HEK293 (cell line): ENCODE measurements around the gene ASB8.

Experiments
- CTCF ChIP-seq: fragments of 450-650 bp; formaldehyde crosslinking; IDR thresholded peaks from 2 replicates; pipeline ENCODE4 v1.5.1; 2016; ENCODE audit warnings: missing biosample characterization, missing genetic modification characterization
- FEZF1 ChIP-seq: fragments of 450-650 bp; formaldehyde crosslinking; IDR thresholded peaks from 2 replicates; pipeline ENCODE4 v1.5.1; 2016; ENCODE audit warnings: missing biosample characterization, missing genetic modification characterization
- GLIS1 ChIP-seq: fragments of 450-650 bp; formaldehyde crosslinking; IDR thresholded peaks from 2 replicates; pipeline ENCODE4 v1.5.1; 2016; ENCODE audit warnings: missing biosample characterization, missing genetic modification characterization
- GLIS2 ChIP-seq: fragments of 450-650 bp; formaldehyde crosslinking; IDR thresholded peaks from 2 replicates; pipeline ENCODE4 v1.5.1; 2016; ENCODE audit warnings: missing biosample characterization, missing genetic modification characterization
- INSM2 ChIP-seq: fragments of 450-650 bp; formaldehyde crosslinking; IDR thresholded peaks from 2 replicates; pipeline ENCODE4 v1.5.1; 2016; ENCODE audit warnings: missing biosample characterization, missing genetic modification characterization
- KLF9 ChIP-seq: fragments of 450-650 bp; formaldehyde crosslinking; IDR thresholded peaks from 2 replicates; pipeline ENCODE4 v1.5.1; 2016; ENCODE audit warnings: missing biosample characterization, missing genetic modification characterization, low read depth
- MEIS1 ChIP-seq: sonication (generic); formaldehyde crosslinking; IDR thresholded peaks from 2 replicates; pipeline ENCODE4 v1.8.1; 2022; ENCODE audit warnings: missing genetic modification reagents, mild to moderate bottlenecking, borderline replicate concordance
- PATZ1 ChIP-seq: fragments of 450-650 bp; formaldehyde crosslinking; IDR thresholded peaks from 2 replicates; pipeline ENCODE4 v1.5.1; 2016; ENCODE audit warnings: missing biosample characterization, missing genetic modification characterization
- PRDM4 ChIP-seq: fragments of 450-650 bp; formaldehyde crosslinking; IDR thresholded peaks from 2 replicates; pipeline ENCODE4 v1.5.1; 2017; ENCODE audit warnings: missing biosample characterization, missing genetic modification characterization
- SCRT2 ChIP-seq: fragments of 450-650 bp; formaldehyde crosslinking; IDR thresholded peaks from 2 replicates; pipeline ENCODE4 v1.5.1; 2016; ENCODE audit warnings: missing biosample characterization, missing genetic modification characterization
- SP2 ChIP-seq: fragments of 450-650 bp; formaldehyde crosslinking; IDR thresholded peaks from 2 replicates; pipeline ENCODE4 v1.5.1; 2016; ENCODE audit warnings: missing biosample characterization, missing genetic modification characterization
- SP7 ChIP-seq: fragments of 450-650 bp; formaldehyde crosslinking; IDR thresholded peaks from 2 replicates; pipeline ENCODE4 v1.5.1; 2016; ENCODE audit warnings: missing biosample characterization, missing genetic modification characterization
- TCF7L2 ChIP-seq: IDR thresholded peaks from 2 replicates; pipeline ENCODE4 v1.6.1; 2011; ENCODE audit warnings: low read depth, mild to moderate bottlenecking, inconsistent platforms, low read length, moderate library complexity, borderline replicate concordance
- TRIM28 ChIP-seq: IDR thresholded peaks from 2 replicates; pipeline ENCODE4 v1.6.1; 2011; ENCODE audit warnings: low read length, control low read depth, borderline replicate concordance
- WT1 ChIP-seq: fragments of 450-650 bp; formaldehyde crosslinking; IDR thresholded peaks from 2 replicates; pipeline ENCODE4 v1.5.1; 2016; ENCODE audit warnings: missing biosample characterization, missing genetic modification characterization
- ZBTB17 ChIP-seq: fragments of 450-650 bp; formaldehyde crosslinking; IDR thresholded peaks from 2 replicates; pipeline ENCODE4 v1.5.1; 2016; ENCODE audit warnings: missing biosample characterization, missing genetic modification characterization
- ZBTB21 ChIP-seq: fragments of 450-650 bp; formaldehyde crosslinking; IDR thresholded peaks from 2 replicates; pipeline ENCODE4 v1.5.1; 2017; ENCODE audit warnings: missing biosample characterization, missing genetic modification characterization
- ZIC2 ChIP-seq: fragments of 450-650 bp; formaldehyde crosslinking; IDR thresholded peaks from 2 replicates; pipeline ENCODE4 v1.5.1; 2016; ENCODE audit warnings: missing biosample characterization, missing genetic modification characterization
- ZNF174 ChIP-seq: fragments of 450-650 bp; formaldehyde crosslinking; IDR thresholded peaks from 2 replicates; pipeline ENCODE4 v1.5.0; 2017; ENCODE audit warnings: missing biosample characterization, mild to moderate bottlenecking, missing genetic modification characterization
- ZNF184 ChIP-seq: fragments of 450-650 bp; IDR thresholded peaks from 2 replicates; pipeline ENCODE4 v1.5.1; 2018; ENCODE audit warnings: missing biosample characterization, mild to moderate bottlenecking, missing genetic modification characterization
- ZNF211 ChIP-seq: fragments of 450-650 bp; formaldehyde crosslinking; IDR thresholded peaks from 2 replicates; pipeline ENCODE4 v1.5.1; 2016; ENCODE audit warnings: low read depth, missing biosample characterization, missing genetic modification characterization
- ZNF214 ChIP-seq: fragments of 450-650 bp; formaldehyde crosslinking; IDR thresholded peaks from 2 replicates; pipeline ENCODE4 v1.5.1; 2017; ENCODE audit warnings: missing biosample characterization, mild to moderate bottlenecking, missing genetic modification characterization, borderline replicate concordance
- ZNF518A ChIP-seq: fragments of 450-650 bp; formaldehyde crosslinking; conservative IDR thresholded peaks from 2 replicates; pipeline ENCODE4 v1.5.1; 2016; ENCODE audit warnings: low read depth, missing biosample characterization, missing genetic modification characterization
- ZNF521 ChIP-seq: fragments of 450-650 bp; formaldehyde crosslinking; IDR thresholded peaks from 2 replicates; pipeline ENCODE4 v1.5.1; 2017; ENCODE audit warnings: missing biosample characterization, mild to moderate bottlenecking, missing genetic modification characterization
- ZNF555 ChIP-seq: fragments of 450-650 bp; formaldehyde crosslinking; conservative IDR thresholded peaks from 2 replicates; pipeline ENCODE4 v1.5.1; 2017; ENCODE audit warnings: missing biosample characterization, mild to moderate bottlenecking, missing genetic modification characterization, inconsistent platforms
- ZNF600 ChIP-seq: fragments of 450-650 bp; formaldehyde crosslinking; IDR thresholded peaks from 2 replicates; pipeline ENCODE4 v1.5.1; 2016; ENCODE audit warnings: missing biosample characterization, missing genetic modification characterization
- ZSCAN16 ChIP-seq: fragments of 450-650 bp; formaldehyde crosslinking; IDR thresholded peaks from 2 replicates; pipeline ENCODE4 v1.5.1; 2016; ENCODE audit warnings: missing biosample characterization, missing genetic modification characterization

ASB8 gene

GRCh38 chr12:48183091-48183875, 26.0 kb upstream of the ASB8 start, which contains the start of gene CCDC184 (continued):
- peak; percentile 31; the same call in 1 of the 2 replicates for TF ChIP-seq ZNF518A (tag by site-specific recombination)
- TF ChIP-seq ZNF214 (tag by site-specific recombination): no peak
- TF ChIP-seq GLIS2: peak; percentile 93
- peak; percentile 35; the same call in 1 of the 2 replicates for TF ChIP-seq SCRT2
- TF ChIP-seq ZNF600 (tag by site-specific recombination): peak; percentile 96
- 0 out of 2 replicates have a peak, but pooled peaks have one; percentile 11 for TF ChIP-seq KLF9 (tag by site-specific recombination)
- peak; percentile 62 for TF ChIP-seq FEZF1
- no peak for TF ChIP-seq PRDM4 (tag by site-specific recombination)
- TF ChIP-seq SP2: peak; percentile 57
- no peak for TF ChIP-seq ZNF555
- TF ChIP-seq PATZ1 (tag by site-specific recombination): peak; percentile 94
- TF ChIP-seq MEIS1: no peak
- TF ChIP-seq ZBTB17 (tag by site-specific recombination): peak; percentile 100
- peak; percentile 82 for TF ChIP-seq GLIS1 (tag by site-specific recombination)
- TF ChIP-seq ZBTB21: 0 out of 2 replicates have a peak, but pooled peaks have one; percentile 15
- peak; percentile 82 for TF ChIP-seq WT1
- TF ChIP-seq ZNF521 (tag by site-specific recombination): no peak
- TF ChIP-seq ZNF184: no peak
- TF ChIP-seq TRIM28: 0 out of 2 replicates have a peak, but pooled peaks have one; percentile 27
- TF ChIP-seq SP7 (tag by site-specific recombination): peak; percentile 54
- no peak for TF ChIP-seq ZSCAN16
- TF ChIP-seq ZNF174 (tag by site-specific recombination): no peak
- no peak for TF ChIP-seq TCF7L2
- peak; percentile 53; the same call in 1 of the 2 replicates for TF ChIP-seq ZIC2 (tag by site-specific recombination)
- TF ChIP-seq CTCF (tag by site-specific recombination): peak; percentile 92
- no peak for TF ChIP-seq ZNF211
- no peak for TF ChIP-seq INSM2 (tag by site-specific recombination)
